GM12878 (cell line): Measurements from ENCODE around the gene SEMA4A. TPM values are rescaled to one million over a fixed set of nuclear protein-coding genes. Genes with fewer than 3 reads are reported as not detected.

Experiments
- ATAC-seq: fragments of 200-7000 bp; cut with Tn5 transposase; 3 replicates; pipeline ENCODE4 v1.9.1; 2020; ENCODE audit warnings: mild to moderate bottlenecking, moderate library complexity
- BruUV-seq: library from RNA; stranded (reverse); fragments of 400-500 nt; replicated peaks from 2 replicates; lab custom pipeline; 2021; lab: Mats Ljungman, UMichigan
- CTCF ChIA-PET: fragments of 300-600 bp; sonication (Branson Sonifier 250); formaldehyde crosslinking; extraction: SDS; loops from one replicate; lab custom pipeline; 2021; ENCODE audit warnings: inconsistent platforms; lab: Yijun Ruan, JAX
- POLR2A ChIA-PET: fragments of 350-600 bp; formaldehyde crosslinking; extraction: SDS; loops from one replicate; lab custom pipeline; 2021; ENCODE audit warnings: inconsistent platforms; lab: Charles Lee
- RAD21 ChIA-PET: fragments of 300-600 bp; sonication (Branson Sonifier 250); formaldehyde crosslinking; loops from one replicate; lab custom pipeline; 2023; ENCODE audit warnings: antibody characterized with exemption; ENCODE audit not compliant: unreplicated experiment; lab: Charles Lee
- SMC1A ChIA-PET: fragments of 300-600 bp; sonication (Branson Sonifier 250); formaldehyde crosslinking; loops from one replicate; lab custom pipeline; 2023; ENCODE audit not compliant: unreplicated experiment, uncharacterized antibody; lab: Charles Lee
- DNase-seq: peaks from one replicate; pipeline ENCODE4 v3.0.0-alpha.2; 2011; ENCODE audit warnings: low read depth, low spot score
- FAIRE-seq: peaks from 3 replicates; lab custom pipeline; 2011; peaks lifted over from hg19 to GRCh38; lab: Jason Lieb, UNC
- H2AFZ ChIP-seq: 2 replicates; pipeline ENCODE4 v1.6.0; 2011; ENCODE audit warnings: low read depth, low read length, control low read depth; ENCODE audit not compliant: control insufficient read depth
- H3K27ac ChIP-seq: 2 replicates; pipeline ENCODE4 v1.5.1; 2011; ENCODE audit warnings: control low read depth; ENCODE audit not compliant: control insufficient read depth, insufficient read depth
- H3K27me3 ChIP-seq, 2 experiments: replicated peaks in 1 of 2; 2 replicates each; pipeline versions ENCODE4 v1.6.0 to v1.6.1; 2011; ENCODE audit warnings: low read length in 1 of 2; ENCODE audit not compliant: control insufficient read depth in 2 of 2, insufficient read depth in 2 of 2
- H3K36me3 ChIP-seq, 2 experiments: 2 replicates each; pipeline ENCODE4 v1.5.1; 2011; ENCODE audit warnings: low read length in 1 of 2; ENCODE audit not compliant: control insufficient read depth in 2 of 2, insufficient read depth in 2 of 2
- H3K4me1 ChIP-seq: 2 replicates; pipeline ENCODE4 v1.6.1; 2011; ENCODE audit warnings: mild to moderate bottlenecking, low read length, moderate library complexity, mixed read lengths; ENCODE audit not compliant: control insufficient read depth, insufficient read depth
- H3K4me2 ChIP-seq: 2 replicates; pipeline ENCODE4 v1.6.0; 2011; ENCODE audit warnings: control low read depth; ENCODE audit not compliant: control insufficient read depth, insufficient read depth
- H3K4me3 ChIP-seq: fragments of 200-600 bp; sonication (generic); 2 replicates; pipeline ENCODE4 v1.5.1; 2016
- H3K79me2 ChIP-seq: 2 replicates; pipeline ENCODE4 v1.6.0; 2011; ENCODE audit warnings: low read length; ENCODE audit not compliant: control insufficient read depth, insufficient read depth
- H3K9ac ChIP-seq: 2 replicates; pipeline ENCODE4 v1.8.0; 2011; ENCODE audit warnings: low read length, control low read depth, mixed read lengths; ENCODE audit not compliant: control insufficient read depth, insufficient read depth
- H3K9me3 ChIP-seq: replicated peaks from 3 replicates; pipeline ENCODE4 v1.5.1; 2011; ENCODE audit warnings: mild to moderate bottlenecking, low read length; ENCODE audit not compliant: control insufficient read depth, insufficient read depth
- H4K20me1 ChIP-seq: 2 replicates; pipeline ENCODE4 v1.6.0; 2011; ENCODE audit not compliant: control insufficient read depth, insufficient read depth
- BACH1 ChIP-seq: fragments of 450-650 bp; IDR thresholded peaks from 2 replicates; pipeline ENCODE4 v1.6.1; 2017; ENCODE audit warnings: mild to moderate bottlenecking, borderline replicate concordance
- CREM ChIP-seq: IDR thresholded peaks from 2 replicates; pipeline ENCODE4 v1.6.1; 2014; ENCODE audit warnings: antibody characterized with exemption, low read depth
- DPF2 ChIP-seq: fragments of 450-650 bp; IDR thresholded peaks from 2 replicates; pipeline ENCODE4 v1.6.1; 2017; ENCODE audit warnings: mild to moderate bottlenecking
- GATAD2B ChIP-seq: fragments of 450-650 bp; conservative IDR thresholded peaks from 2 replicates; pipeline ENCODE4 v1.6.1; 2017; ENCODE audit warnings: low read depth, mild to moderate bottlenecking, moderate library complexity
- HCFC1 ChIP-seq: fragments of 150-350 bp; IDR thresholded peaks from 2 replicates; pipeline ENCODE4 v1.6.1; 2014; ENCODE audit warnings: low read length
- HDGF ChIP-seq: fragments of 450-650 bp; IDR thresholded peaks from 2 replicates; pipeline ENCODE4 v1.6.1; 2016; ENCODE audit warnings: antibody characterized with exemption
- IKZF1 ChIP-seq: fragments of 450-650 bp; conservative IDR thresholded peaks from 2 replicates; pipeline ENCODE4 v1.6.1; 2017; ENCODE audit warnings: antibody characterized with exemption, mild to moderate bottlenecking
- IKZF2 ChIP-seq, 2 experiments: fragments of 450-650 bp; IDR thresholded peaks; 2 replicates each; pipeline ENCODE4 v1.6.1; 2017; ENCODE audit warnings: mild to moderate bottlenecking in 2 of 2, moderate library complexity in 2 of 2
- KAT2A ChIP-seq: conservative IDR thresholded peaks from 2 replicates; pipeline ENCODE4 v1.6.1; 2011; ENCODE audit warnings: low read depth, low read length; ENCODE audit not compliant: control insufficient read depth
- LARP7 ChIP-seq: fragments of 450-650 bp; IDR thresholded peaks from 2 replicates; pipeline ENCODE4 v1.6.1; 2017; ENCODE audit warnings: mild to moderate bottlenecking
- MTA2 ChIP-seq: fragments of 450-650 bp; IDR thresholded peaks from 2 replicates; pipeline ENCODE4 v1.6.1; 2016; ENCODE audit warnings: low read depth, mild to moderate bottlenecking, moderate library complexity
- NR2F1 ChIP-seq: fragments of 450-650 bp; conservative IDR thresholded peaks from 2 replicates; pipeline ENCODE4 v1.6.1; 2017; ENCODE audit warnings: mild to moderate bottlenecking
- PBX3 ChIP-seq: IDR thresholded peaks from 2 replicates; pipeline ENCODE4 v1.6.1; 2011; ENCODE audit warnings: mild to moderate bottlenecking, low read depth, low read length, moderate library complexity; ENCODE audit not compliant: insufficient replicate concordance
- PKNOX1 ChIP-seq: fragments of 450-650 bp; IDR thresholded peaks from 2 replicates; pipeline ENCODE4 v1.6.1; 2016; ENCODE audit warnings: mild to moderate bottlenecking
- POLR2AphosphoS5 ChIP-seq: IDR thresholded peaks from 2 replicates; pipeline ENCODE4 v1.6.1; 2011; ENCODE audit warnings: mild to moderate bottlenecking, low read length, inconsistent platforms
- ZNF687 ChIP-seq: fragments of 450-650 bp; IDR thresholded peaks from 2 replicates; pipeline ENCODE4 v1.6.1; 2017; ENCODE audit warnings: mild to moderate bottlenecking, moderate library complexity
- WGBS: methylation state at CpG from one replicate; pipeline ENCODE4 v1.1.6; 2016; ENCODE audit warnings: low lambda C conversion rate; ENCODE audit not compliant: insufficient replicate concordance, insufficient coverage; ENCODE audit errors: missing lambda C conversion rate; 5-methylcytosine and 5-hydroxymethylcytosine counted together
- in situ Hi-C: fragments of 300-500 bp; cut with MboI; formaldehyde crosslinking; loops from 9 replicates; pipeline ENCODE4 v1.14.3; 2018; ENCODE audit warnings: mixed read lengths
- intact Hi-C: fragments of 100-400 bp; cut with micrococcal nuclease; formaldehyde crosslinking; loops from one replicate; pipeline ENCODE4 v1.14.2; 2022; ENCODE audit not compliant: unreplicated experiment
- polyA plus RNA-seq, 11 experiments: library from polyadenylated mRNA; depleted of rRNA in 4 of 11; unstranded in 6 of 11; stranded (reverse) in 5 of 11; fragments of >200 nt; fragmentation: Nextera tagmentation in 4 of 11; fragmentation: Illumina TruSeq in 1 of 11; extraction: Ambion mirVana in 4 of 11; extraction: Trizol in 1 of 11; gene quantifications; 1 replicate in 1 of 11; 2 replicates in 10 of 11; pipeline versions ENCODE4 v1.2.1 to v1.2.3, GENCODE V29; 2011 to 2016; ENCODE audit warnings: inconsistent platforms in 2 of 11, missing spikeins in 2 of 11, low read depth in 1 of 11
- total RNA-seq, 4 experiments: library from RNA; depleted of rRNA in 3 of 4; stranded (reverse); fragments of >200 nt in 3 of 4; fragmentation: Illumina TruSeq in 1 of 4; extraction: Trizol in 1 of 4; gene quantifications; 2 replicates each; pipeline versions ENCODE4 v1.2.1 to v1.2.3, GENCODE V29; 2013 to 2021

Gene SEMA4A
- total and polyA plus RNA-seq, 10 of the 15 experiments (the other 5 are each of a cell fraction or from before 2014, with no cell fraction given) = 2.6 to 64.2 (median 32.8) TPM

GRCh38 chr1:156115514-156116374, 37.6 kb upstream of the SEMA4A start:
- peak overlapping the region; percentile 29; the same call in 1 of the 2 replicates for H2AFZ ChIP-seq
- RAD21 ChIA-PET = interaction anchor here (0.8 to 22.2 kb wide), 6 partner anchors 12 to 173 kb away, joined by 3 to 695 read pairs (median 4); partner anchors contain the start of gene PMF1
- TF ChIP-seq HCFC1 (no peak), GATAD2B (peak; percentile 37; the same call in 1 of the 2 replicates), DPF2 (peak; percentile 14; the same call in 1 of the 2 replicates), BACH1 (0 out of 2 replicates have a peak, but pooled peaks have one; percentile 10), POLR2AphosphoS5 (peak; percentile 55), NR2F1 (peak; percentile 31; the same call in 1 of the 2 replicates), MTA2 (0 out of 2 replicates have a peak, but pooled peaks have one; percentile 29), LARP7 (0 out of 2 replicates have a peak, but pooled peaks have one; percentile 52), IKZF2 (IDR thresholded peaks at IDR 0.05) (peak in 1 of 2 experiments; percentile 18; a peak in 1 of 4 replicates), HDGF (0 out of 2 replicates have a peak, but pooled peaks have one; percentile 14), ZNF687 (0 out of 2 replicates have a peak, but pooled peaks have one; percentile 31), KAT2A (no peak), IKZF1 (peak; percentile 12; the same call in 1 of the 2 replicates), CREM (no peak), PKNOX1 (peak; percentile 2; the same call in 1 of the 2 replicates), PBX3 (peak; percentile 2)
- peak; percentile 2 for ATAC-seq
- H3K27ac ChIP-seq = peak overlapping the region; percentile 53
- no peaks in the 10 kb centered on the region for H3K9me3 ChIP-seq
- POLR2A ChIA-PET = interaction anchor here (0.6 to 12.7 kb wide), 9 partner anchors 8 to 181 kb away, joined by 3 to 128 read pairs (median 11); partner anchors contain the start of gene PMF1
- H3K9ac ChIP-seq = peak overlapping the region; percentile 86
- in situ Hi-C loops (no loop called here), intact Hi-C loops (no loop called here)
- H3K27me3 ChIP-seq = no peaks in the 10 kb centered on the region
- peaks cover 54% of the 10 kb centered on the region for H3K79me2 ChIP-seq
- TSS peak; percentile 57 for BruUV-seq
- CTCF ChIA-PET = interaction anchor here (1.1 to 25.7 kb wide), 6 partner anchors 7 to 109 kb away, joined by 4 to 1294 read pairs (median 5); no protein-coding TSS in a partner anchor
- peaks cover 23% of the 10 kb centered on the region for H3K4me1 ChIP-seq
- DNase-seq = no peak
- no peaks in the 10 kb centered on the region for H3K36me3 ChIP-seq
- H4K20me1 ChIP-seq = no peaks in the 10 kb centered on the region
- 6% methylated on average over 19 of the region's 19 CpGs for WGBS
- H3K4me3 ChIP-seq = peak overlapping the region; percentile 94
- SMC1A ChIA-PET = interaction anchor here (0.6 to 23.6 kb wide), 4 partner anchors 13 to 109 kb away, joined by 3 to 874 read pairs (median 48); no protein-coding TSS in a partner anchor
- H3K4me2 ChIP-seq = peak overlapping the region; percentile 79
- no peak for FAIRE-seq
